ENCODE data around the gene KRT75.
"Not testable (repeated sequence)": the region's sequence is repeated elsewhere in the genome, so short reads cannot be mapped to it uniquely, and the experiment has no call there.

The KRT75 gene

GRCh38 chr12:52434081-52434733 lies at the start of gene KRT75:
Gene KRT75 (minus strand): TSS chr12:52434371. CDS start chr12:52434304, 67 bp downstream.
- TF ChIP-seq JUND (IDR thresholded peaks at IDR 0.05; ENCODE audit: low read depth): no peak
- DNase-seq (ENCODE audit: low read depth in 1 of 2, low spot score in 1 of 2): no peak
- in situ Hi-C loops (cut with HindIII; ENCODE audit: low pct_unique_long_range_greater_than_20kb, low sequenced_read_pairs): no loop called here

GRCh38 chr12:52480073-52480472 lies 45.9 kb upstream of the KRT75 start:
- no peak for DNase-seq (ENCODE audit: low read depth in 1 of 2, low spot score in 1 of 2)
- in situ Hi-C loops (cut with HindIII; ENCODE audit: low pct_unique_long_range_greater_than_20kb, low sequenced_read_pairs): no loop called here
- no peak for TF ChIP-seq JUND (IDR thresholded peaks at IDR 0.05; ENCODE audit: low read depth)

- TF ChIP-seq JUND (IDR thresholded peaks at IDR 0.05; ENCODE audit: low read depth): no peak
Measured at GRCh38 chr12:52477651-52478050, 43.5 kb upstream of the KRT75 start.

GRCh38 chr12:52474212-52474611 lies 40.0 kb upstream of the KRT75 start:
- in situ Hi-C loops (cut with HindIII; ENCODE audit: low pct_unique_long_range_greater_than_20kb, low sequenced_read_pairs): no loop called here
- TF ChIP-seq JUND (IDR thresholded peaks at IDR 0.05; ENCODE audit: low read depth): no peak
- DNase-seq (ENCODE audit: low read depth in 1 of 2, low spot score in 1 of 2): no peak

More at GRCh38 chr12:52477651-52478050, 43.5 kb upstream of the KRT75 start:
- in situ Hi-C loops (cut with HindIII; ENCODE audit: low pct_unique_long_range_greater_than_20kb, low sequenced_read_pairs): no loop called here
- no peak for DNase-seq (ENCODE audit: low read depth in 1 of 2, low spot score in 1 of 2)

GRCh38 chr12:52473768-52474167 lies 39.6 kb upstream of the KRT75 start, which contains the start of gene KRT6C:
Gene KRT6C (minus strand): TSS chr12:52473805. CDS start chr12:52473737, 68 bp downstream.
- DNase-seq (ENCODE audit: low read depth in 1 of 2, low spot score in 1 of 2): no peak
- in situ Hi-C loops (cut with HindIII; ENCODE audit: low pct_unique_long_range_greater_than_20kb, low sequenced_read_pairs): no loop called here
- no peak for TF ChIP-seq JUND (IDR thresholded peaks at IDR 0.05; ENCODE audit: low read depth)

GRCh38 chr12:52469853-52470252 lies 35.7 kb upstream of the KRT75 start:
- in situ Hi-C loops (cut with HindIII; ENCODE audit: low pct_unique_long_range_greater_than_20kb, low sequenced_read_pairs): no loop called here

GRCh38 chr12:52464897-52465296 lies 30.7 kb upstream of the KRT75 start:
- no peak for TF ChIP-seq JUND (IDR thresholded peaks at IDR 0.05; ENCODE audit: low read depth)
- in situ Hi-C loops (cut with HindIII; ENCODE audit: low pct_unique_long_range_greater_than_20kb, low sequenced_read_pairs): no loop called here
- DNase-seq (ENCODE audit: low read depth in 1 of 2, low spot score in 1 of 2): no peak

More at GRCh38 chr12:52469853-52470252, 35.7 kb upstream of the KRT75 start:
- TF ChIP-seq JUND (IDR thresholded peaks at IDR 0.05; ENCODE audit: low read depth): no peak
- DNase-seq (ENCODE audit: low read depth in 1 of 2, low spot score in 1 of 2): no peak

GRCh38 chr12:52461693-52462092 lies 27.5 kb upstream of the KRT75 start:
- TF ChIP-seq JUND (IDR thresholded peaks at IDR 0.05; ENCODE audit: low read depth): no peak
- in situ Hi-C loops (cut with HindIII; ENCODE audit: low pct_unique_long_range_greater_than_20kb, low sequenced_read_pairs): no loop called here
- no peak for DNase-seq (ENCODE audit: low read depth in 1 of 2, low spot score in 1 of 2)

GRCh38 chr12:52458861-52459260 lies 24.7 kb upstream of the KRT75 start:
- in situ Hi-C loops (cut with HindIII; ENCODE audit: low pct_unique_long_range_greater_than_20kb, low sequenced_read_pairs): no loop called here
- no peak for TF ChIP-seq JUND (IDR thresholded peaks at IDR 0.05; ENCODE audit: low read depth)
- no peak for DNase-seq (ENCODE audit: low read depth in 1 of 2, low spot score in 1 of 2)

- in situ Hi-C loops (cut with HindIII; ENCODE audit: low pct_unique_long_range_greater_than_20kb, low sequenced_read_pairs): no loop called here
- TF ChIP-seq JUND (IDR thresholded peaks at IDR 0.05; ENCODE audit: low read depth): no peak
- no peak for DNase-seq (ENCODE audit: low read depth in 1 of 2, low spot score in 1 of 2)
Measured at GRCh38 chr12:52455821-52456220, 21.6 kb upstream of the KRT75 start.

- no peak for TF ChIP-seq JUND (IDR thresholded peaks at IDR 0.05; ENCODE audit: low read depth)
- peak in 1 of 2 experiments; percentile 53 for DNase-seq (ENCODE audit: low read depth in 1 of 2, low spot score in 1 of 2)
- in situ Hi-C loops (cut with HindIII; ENCODE audit: low pct_unique_long_range_greater_than_20kb, low sequenced_read_pairs): no loop called here
Measured at GRCh38 chr12:52454411-52455201, 20.4 kb upstream of the KRT75 start.

- no peak for TF ChIP-seq JUND (IDR thresholded peaks at IDR 0.05; ENCODE audit: low read depth)
- in situ Hi-C loops (cut with HindIII; ENCODE audit: low pct_unique_long_range_greater_than_20kb, low sequenced_read_pairs): no loop called here
- DNase-seq (ENCODE audit: low read depth in 1 of 2, low spot score in 1 of 2): no peak
Measured at GRCh38 chr12:52452101-52452500, 17.9 kb upstream of the KRT75 start, which contains the start of gene KRT6B. Gene KRT6B (minus strand): TSS chr12:52452146. CDS start chr12:52452078, 68 bp downstream.

GRCh38 chr12:52448228-52448627 lies 14.1 kb upstream of the KRT75 start:
- in situ Hi-C loops (cut with HindIII; ENCODE audit: low pct_unique_long_range_greater_than_20kb, low sequenced_read_pairs): no loop called here
- TF ChIP-seq JUND (IDR thresholded peaks at IDR 0.05; ENCODE audit: low read depth): no peak
- DNase-seq (ENCODE audit: low read depth in 1 of 2, low spot score in 1 of 2): no peak

- in situ Hi-C loops (cut with HindIII; ENCODE audit: low pct_unique_long_range_greater_than_20kb, low sequenced_read_pairs); DNase-seq (ENCODE audit: low read depth in 1 of 2, low spot score in 1 of 2): not testable (repeated sequence)
Measured at GRCh38 chr12:52447196-52447595, 13.0 kb upstream of the KRT75 start.

Measured in T47D (cell line).